HG02884 (cell line): ENCODE results near the gene TPRG1L.

Experiments used
- ATAC-seq: cut with Tn5 transposase; IDR thresholded peaks from one replicate; pipeline ENCODE4 v1.9.1; 2021; ENCODE audit warnings: mild to moderate bottlenecking, moderate library complexity; ENCODE audit not compliant: unreplicated experiment

TPRG1L gene

DNA sequence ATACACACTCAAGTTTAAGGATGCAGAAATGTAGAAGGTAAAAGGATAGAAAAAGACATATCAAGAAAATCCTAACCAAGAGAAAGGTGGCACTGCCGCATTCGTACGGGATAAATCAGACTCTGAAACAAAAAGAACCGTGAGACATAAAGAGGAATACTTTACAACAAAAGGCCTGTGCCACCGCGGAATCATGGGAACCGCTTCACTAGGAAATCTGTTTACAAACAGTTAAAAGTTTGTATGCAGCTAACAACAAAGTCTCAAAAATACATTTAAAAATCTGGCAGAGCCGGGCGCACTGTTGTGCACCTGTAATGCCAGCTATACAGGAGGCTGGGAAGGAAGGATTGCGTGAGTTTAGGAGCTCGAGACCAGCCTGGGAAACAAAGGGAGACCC, 17.0 kb downstream of the TPRG1L start:
- no peak for ATAC-seq

DNA sequence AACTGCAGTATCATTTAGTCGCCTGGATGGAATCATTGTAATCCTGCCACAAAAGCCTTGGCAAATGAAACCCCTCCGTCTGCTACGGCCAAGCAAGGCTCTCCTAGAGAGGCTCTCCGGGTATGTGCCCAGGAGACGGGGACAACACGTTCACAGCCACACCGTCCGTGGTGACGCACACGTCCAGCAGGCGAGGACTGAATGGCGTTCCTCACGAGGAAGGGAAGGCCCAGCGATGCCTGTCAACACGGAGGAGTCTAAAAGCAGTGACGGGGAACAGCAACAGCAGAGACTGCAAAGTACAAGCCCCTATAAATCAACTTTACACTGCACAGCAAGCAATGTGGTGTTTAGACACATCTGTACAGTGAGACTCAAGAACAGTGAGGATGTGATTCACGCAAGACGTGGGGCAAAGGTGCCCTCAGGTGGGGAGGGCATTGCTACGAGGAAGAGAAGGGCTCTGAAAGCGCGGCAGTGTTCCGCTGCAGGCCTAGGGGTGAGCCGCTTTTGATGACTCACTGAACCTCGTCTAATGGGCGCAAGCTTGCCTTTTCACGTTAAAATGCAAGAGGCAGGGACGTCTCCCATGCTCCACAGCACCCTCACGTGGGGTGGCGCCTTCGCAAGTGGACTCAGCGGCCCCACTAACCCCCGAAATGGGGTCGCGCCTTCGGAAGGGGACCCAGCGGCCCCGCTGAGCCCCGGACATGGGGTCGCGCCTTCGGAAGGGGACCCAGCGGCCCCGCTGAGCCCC, 18.3 kb downstream of the TPRG1L start:
- no peak for ATAC-seq

DNA sequence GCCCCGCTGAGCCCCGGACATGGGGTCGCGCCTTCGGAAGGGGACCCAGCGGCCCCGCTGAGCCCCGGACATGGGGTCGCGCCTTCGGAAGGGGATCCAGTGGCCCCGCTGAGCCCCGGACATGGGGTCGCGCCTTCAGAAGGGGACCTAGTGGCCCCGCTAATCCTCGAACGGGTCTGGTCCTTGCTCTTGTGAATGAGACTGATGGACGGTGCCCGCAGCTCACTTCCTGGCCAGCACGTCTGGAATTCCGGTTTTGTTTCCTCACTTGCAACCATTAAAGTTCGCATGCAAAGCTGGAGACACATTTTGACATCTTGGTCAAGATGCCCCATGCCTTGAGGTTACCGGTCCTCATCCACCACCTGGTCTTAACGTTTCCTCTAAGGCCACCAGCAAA, 19.5 kb downstream of the TPRG1L start:
- ATAC-seq = no peak

DNA sequence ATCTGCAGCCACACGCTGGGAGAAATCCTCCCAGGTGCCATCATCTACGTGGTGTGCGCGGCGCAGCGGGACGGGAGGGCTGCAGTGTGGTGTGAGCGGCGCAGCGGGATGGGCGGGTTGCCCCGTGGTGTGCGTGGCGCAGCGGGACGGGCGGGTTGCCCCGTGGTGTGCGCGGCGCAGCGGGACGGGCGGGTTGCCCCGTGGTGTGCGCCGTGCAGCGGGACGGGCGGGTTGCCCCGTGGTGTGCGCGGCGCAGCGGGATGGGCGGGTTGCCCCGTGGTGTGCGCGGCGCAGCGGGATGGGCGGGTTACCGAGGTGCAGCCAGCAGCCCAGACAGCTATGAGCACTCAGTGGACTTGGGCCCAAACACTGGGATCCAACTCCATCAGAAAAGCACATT, 20.4 kb downstream of the TPRG1L start:
- ATAC-seq = no peak

DNA sequence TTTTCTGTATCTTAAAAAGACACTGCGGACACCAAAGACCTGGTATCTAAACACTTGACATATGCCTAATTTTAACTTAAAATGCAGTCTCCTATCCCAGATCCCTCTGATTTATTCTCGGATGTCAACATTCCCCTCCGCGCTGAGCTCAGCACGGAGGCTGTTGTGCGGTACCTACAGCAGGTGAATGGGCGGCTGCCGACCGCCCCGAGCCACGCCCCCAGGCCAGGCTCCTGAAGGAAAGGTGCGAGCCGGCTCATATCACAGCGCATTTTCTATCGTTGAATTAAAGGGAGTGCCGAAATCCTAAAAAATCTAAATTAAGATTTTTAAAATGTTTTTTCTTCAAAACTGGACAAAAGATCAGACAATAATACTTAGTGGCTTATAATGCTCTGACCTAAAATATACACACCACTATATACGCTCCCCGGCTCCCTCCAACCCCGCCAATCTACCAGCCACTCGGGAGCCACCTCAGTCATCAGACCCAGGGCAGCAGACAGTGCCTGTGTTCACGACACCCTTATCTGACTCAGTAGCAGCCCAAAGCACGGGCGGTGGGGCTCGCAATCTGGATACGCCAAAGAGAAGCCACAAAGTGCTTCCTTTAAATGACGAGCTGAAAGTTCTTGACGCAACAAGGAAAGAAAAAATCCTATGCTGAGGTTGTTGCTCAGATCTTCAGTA, 21.0 kb downstream of the TPRG1L start:
- ATAC-seq = no peak

DNA sequence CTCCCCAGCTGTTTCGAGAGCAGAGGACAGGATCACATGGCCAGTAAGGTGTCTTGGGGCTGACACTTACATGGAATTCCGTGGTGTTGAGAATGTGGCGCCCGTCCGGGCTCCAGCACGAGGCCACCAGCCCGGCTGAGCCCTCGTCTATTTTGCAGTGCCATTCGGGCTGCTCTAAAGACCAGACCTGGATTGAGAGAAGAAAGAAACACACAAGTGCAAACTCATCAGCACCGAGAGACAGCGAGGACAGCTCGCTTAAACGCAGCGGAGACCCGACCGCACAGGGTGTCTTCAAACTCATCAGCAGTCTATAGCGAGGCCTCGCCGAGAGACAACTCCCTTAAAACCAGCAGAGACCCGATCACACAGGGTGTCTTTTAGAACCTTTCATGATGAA, 21.8 kb downstream of the TPRG1L start:
- ATAC-seq = no peak

DNA sequence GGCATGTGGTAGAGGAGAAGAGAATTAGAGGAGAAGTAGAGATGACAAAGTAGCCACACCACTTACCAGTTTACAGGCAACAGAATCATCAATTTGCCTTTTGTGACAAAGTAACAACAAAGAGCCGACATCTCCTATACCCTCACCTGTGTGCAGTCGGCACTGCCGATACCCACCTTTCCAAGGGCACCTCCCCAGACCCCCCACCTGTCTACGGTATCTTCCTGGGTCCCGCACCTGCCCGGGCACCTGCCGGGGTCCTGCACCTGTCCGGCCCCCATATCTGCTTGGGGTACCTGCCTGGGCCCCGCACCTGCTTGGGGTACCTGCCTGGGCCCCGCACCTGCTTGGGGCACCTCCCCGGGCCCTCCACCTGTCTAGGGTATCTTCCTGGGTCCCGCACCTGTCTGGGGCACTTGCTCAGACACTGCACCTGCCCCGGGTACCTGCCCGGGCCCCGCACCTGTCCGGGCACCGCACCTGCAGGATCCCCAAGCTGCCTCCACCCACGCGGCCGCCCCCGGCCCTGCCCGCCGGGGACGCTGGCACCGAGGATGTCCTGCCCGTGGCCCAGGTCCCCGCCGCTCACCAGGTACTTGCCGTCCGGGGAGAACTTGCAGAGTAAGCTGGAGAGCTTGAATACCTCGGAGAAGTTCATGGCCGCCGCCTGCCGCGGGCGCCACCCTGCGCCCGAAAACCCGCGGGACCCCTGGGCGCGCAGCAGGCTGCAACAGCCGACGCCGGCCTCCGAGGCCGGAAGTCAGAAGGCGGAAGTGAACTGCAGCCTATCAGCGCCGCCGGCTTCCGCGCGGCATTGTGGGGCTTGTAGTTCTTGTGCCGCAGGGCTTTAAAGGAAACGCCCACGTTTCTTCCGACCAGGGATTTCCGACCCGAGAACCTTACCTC, 24.8 kb downstream of the TPRG1L start, which contains the start of gene WRAP73:
TSS of gene WRAP73 (minus strand) at position 762 of the 906 bp plus-strand sequence. CDS start at position 658, 104 bp downstream.
- ATAC-seq = peak; percentile 73

DNA sequence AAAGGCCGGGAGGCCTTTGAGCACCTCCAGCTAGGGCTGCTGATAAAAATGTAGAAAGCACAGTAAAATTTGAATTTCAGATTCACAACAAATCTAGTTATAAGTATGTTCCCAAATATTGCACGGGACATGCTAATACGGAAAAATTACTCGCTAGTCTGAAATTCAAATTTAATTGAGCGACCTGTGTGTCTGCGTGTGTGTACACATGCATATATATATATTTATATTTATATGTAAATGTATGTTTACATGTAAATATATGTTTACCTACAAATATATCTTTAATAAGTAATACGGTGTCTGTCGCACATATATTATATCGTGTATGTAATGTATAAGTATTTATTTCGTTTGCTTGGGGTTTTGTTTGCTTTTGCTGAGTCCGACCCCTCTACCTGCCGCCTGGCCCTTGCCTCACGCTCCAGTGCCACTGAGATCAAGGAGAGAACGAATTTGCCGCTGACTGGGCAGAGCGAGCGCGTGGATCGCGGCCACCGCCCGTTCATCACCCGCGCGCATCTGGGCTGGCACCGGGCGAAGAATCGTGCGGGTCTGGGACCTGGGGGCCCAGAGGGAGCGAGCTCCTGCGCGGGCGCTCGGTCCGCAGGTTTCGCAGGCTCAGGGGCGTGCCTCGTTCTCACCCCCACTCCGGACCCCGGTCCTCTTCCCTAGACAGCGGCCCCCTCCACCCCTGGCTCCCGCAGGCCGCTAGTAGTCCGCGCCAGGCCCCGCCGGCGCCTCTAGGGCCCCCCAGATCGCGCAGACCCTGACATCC, 25.6 kb downstream of the TPRG1L start:
- no peak for ATAC-seq

DNA sequence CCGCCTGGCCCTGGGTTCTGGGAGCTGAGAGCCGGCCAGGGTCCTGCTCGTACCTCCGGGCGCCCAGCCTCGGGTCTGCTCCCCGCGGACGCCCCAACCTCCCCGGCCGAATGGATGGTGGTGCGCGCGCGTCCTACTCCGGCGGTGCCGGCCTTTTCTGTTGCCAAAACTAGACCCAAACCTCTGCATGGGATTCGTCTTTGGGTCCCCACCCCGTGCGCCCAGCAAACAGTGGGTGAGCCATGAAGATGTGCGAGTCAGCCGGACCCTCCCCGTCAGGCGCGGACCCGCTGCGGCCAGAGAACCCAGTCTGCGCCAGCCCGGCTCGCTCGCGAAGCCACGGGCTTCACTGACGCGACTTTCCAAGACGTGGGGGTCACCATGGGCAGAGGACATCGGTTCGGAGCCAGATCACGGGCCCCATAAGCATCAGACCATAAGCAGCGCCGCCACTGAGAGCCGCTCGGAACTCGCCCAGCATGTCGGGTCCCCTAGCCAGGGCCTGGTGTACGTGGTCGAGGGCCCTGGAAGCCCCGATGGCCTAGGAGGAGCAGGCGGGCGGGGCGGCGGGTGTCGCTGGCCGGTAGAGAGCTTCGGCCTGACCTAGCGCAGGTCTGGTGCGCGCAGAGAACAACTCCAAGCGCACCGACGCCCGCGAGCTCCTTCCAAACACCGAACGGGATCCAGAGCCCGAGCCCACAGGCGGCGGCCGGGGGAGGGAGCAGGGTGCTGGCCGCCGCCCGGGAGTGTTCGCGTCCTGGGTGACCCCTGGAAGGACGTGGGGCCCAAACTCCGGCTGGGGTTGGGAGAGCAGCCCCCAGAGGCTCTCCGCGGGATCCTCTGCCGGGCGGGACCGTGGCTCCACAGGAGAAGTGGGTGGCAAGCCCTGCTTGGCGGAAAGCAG, 26.5 kb downstream of the TPRG1L start:
- ATAC-seq = no peak

DNA sequence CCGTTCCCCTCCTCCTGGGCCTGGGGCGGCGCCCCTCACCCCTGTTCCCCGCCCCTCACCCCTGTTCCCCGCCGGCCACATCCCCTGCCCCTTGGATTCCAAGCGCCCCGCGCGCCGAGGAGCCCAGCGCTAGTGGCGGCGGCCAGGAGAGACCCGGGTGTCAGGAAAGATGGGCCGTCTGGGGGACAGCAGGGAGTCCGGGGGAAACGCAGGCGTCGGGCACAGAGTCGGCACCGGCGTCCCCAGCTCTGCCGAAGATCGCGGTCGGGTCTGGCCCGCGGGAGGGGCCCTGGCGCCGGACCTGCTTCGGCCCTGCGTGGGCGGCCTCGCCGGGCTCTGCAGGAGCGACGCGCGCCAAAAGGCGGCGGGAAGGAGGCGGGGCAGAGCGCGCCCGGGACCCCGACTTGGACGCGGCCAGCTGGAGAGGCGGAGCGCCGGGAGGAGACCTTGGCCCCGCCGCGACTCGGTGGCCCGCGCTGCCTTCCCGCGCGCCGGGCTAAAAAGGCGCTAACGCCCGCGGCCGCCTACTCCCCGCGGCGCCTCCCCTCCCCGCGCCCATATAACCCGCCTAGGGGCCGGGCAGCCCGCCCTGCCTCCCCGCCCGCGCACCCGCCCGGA, 27.2 kb downstream of the TPRG1L start, which contains the start of gene TP73:
TSS of gene TP73 (plus strand) at position 587 of the 618 bp plus-strand sequence. CDS start 29,850 bp downstream, outside the sequence.
- ATAC-seq = no peak

DNA sequence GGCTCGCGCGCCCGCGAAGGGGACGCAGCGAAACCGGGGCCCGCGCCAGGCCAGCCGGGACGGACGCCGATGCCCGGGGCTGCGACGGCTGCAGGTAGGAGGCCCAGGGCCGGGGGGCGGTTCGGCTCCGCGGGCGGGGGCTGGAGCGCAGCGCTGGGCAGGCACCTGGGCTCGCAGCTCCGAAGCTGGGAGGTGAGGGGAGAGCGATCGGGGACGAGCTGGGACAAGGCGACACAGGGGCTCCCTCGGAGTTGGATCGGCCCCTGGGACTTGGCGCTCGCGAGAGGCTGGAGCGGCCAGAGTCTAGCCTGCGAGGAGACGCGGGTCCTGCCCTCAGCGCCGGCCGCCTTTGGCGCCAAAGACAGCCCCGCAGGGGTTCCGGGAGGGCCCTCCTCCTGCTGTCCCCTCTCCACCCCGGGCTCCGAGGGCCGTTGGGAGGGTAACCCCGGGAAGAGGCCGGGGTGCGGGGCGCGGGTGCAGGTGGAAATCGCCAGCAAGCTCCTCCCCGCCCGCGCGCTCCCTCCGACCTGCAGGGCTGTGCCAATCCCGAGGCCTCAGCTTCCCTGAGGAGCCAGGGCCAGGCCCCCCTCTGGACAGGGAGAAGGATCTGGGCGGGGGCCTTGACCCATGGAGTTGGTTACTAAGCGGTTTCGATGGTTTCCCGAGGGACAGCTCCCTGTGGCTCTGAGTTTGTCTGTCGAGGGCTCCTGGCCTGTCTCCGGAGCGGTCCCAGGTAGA, 27.9 kb downstream of the TPRG1L start:
- ATAC-seq = no peak

DNA sequence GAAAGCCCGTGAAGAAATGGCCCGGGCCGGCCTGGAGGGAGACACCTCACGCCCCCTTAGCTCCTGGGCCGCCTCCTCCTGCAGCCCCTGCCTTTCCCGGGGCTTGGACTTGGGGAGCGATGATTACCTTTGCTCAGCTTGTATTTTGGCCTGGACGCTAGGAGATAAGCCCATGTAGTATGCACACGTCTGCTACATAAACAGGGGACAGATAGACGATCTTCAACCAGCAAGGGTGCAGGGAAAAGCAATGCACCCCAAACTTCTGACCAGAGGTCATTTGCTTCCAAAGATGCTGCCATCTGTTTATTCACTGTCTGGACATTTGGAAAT, 28.4 kb downstream of the TPRG1L start:
- no peak for ATAC-seq

DNA sequence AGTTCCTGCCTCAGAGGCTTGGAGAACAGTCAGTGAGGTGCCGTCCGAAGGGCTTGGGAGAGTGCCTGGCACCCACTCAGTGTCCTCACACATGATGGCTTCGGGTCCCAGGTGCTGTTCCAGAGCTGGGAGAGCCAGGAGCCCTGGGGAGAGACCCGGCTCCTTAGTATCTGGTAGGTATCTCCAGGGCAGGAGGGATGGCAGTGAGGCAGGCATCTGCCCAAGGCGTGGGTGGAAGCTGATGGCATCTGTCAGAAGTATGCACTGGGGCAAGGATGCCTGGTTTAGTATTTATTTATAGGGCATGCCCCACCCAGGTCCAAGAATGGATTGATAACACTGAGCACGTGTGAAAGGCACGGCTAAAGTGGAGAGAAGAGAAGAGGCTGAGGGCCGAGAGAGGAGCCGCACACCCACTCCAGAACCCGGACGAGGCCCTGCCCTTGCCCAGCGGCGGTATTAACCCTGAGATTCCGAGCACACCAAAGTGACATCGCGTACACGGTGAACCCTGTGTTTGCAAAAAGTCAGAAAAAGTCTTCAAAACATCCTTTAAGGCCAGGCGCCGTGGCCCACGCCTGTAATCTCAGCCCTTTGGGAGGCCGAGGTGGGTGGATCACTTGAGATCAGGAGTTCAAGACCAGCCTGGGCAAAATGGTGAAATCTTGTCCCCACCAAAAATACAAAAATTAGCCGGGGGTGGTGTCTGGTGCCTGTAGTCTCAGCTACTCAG, 29.9 kb downstream of the TPRG1L start:
- no peak for ATAC-seq

DNA sequence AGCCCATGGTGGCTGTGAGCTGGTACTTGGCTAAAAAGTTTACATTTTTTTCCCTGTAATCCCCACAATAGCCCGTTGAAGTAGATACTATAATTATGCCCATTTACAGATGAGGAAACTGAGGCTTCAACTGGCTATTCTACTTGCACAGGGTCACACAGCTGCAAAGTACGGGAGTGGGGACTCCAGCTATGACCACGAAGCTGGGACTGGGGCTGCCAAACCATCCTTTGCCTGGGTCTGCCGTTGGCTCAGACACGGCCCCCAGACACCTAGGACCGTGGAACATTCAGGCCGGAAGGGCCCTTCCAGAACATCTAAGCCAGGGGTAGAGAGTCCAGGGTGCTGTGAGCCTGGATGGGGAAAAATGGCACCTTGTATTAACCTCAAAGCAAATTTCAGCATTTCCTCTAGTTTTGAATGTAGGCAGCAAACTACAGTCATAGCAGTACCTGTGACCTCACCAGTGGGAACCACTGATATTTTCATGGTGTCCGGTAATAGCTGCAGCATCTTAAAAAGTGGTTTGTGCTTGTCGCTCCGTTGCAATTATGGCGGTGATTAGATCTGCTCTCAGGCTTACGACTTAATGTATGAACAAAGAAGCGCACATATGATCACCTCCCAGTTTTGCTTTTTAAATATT, 31.8 kb downstream of the TPRG1L start:
- peak; percentile 53 for ATAC-seq

DNA sequence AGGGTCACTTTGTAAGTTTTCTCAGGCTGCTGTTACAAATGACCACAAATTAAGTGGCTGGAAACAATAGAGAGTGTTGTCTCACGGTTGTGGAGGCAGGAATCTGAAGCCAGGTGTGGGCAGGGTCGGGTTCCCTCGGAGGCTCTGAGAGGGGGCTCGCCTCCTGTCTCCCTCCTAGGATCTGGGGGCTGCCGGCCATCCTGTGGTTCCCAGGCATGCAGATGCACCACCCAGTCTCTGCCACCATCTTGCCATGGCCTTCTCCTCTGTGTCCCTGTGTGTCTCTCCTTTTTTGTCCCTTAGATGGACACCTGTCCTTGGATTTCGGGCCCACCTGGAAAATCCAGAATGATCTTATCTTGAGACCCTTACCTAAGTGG, 32.3 kb downstream of the TPRG1L start:
- ATAC-seq = peak; percentile 10

DNA sequence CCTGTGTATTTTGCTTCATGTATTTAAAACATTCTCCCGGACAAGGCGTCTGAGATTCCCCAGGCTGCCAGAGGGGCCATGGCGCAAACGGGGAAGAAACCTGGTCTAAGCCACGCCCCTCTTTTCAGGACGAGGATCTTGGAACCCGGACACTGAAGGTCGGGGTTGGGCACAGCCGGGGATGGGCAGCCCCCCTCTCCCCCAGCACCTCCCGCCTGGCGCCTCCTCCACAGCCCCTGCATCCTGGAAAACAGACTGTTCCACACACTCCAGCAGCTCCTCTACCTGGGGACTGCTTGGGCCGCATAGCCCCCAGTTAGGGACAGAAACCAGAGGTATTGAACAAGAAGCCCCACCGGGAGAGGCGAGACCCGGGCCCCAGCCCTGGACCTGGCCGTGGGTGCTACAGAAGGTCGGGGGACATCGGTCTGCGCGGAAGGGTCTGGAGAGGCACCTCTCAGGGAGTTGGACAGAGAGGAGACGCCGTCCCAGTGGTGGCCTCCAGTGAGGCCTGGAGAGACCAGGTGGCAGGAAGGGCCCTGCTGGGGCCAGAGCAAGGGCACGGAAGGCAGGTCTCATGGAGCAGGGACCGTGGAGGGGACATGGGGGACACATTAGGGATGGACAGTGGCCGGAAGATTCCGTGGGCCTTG, 32.9 kb downstream of the TPRG1L start:
- no peak for ATAC-seq

DNA sequence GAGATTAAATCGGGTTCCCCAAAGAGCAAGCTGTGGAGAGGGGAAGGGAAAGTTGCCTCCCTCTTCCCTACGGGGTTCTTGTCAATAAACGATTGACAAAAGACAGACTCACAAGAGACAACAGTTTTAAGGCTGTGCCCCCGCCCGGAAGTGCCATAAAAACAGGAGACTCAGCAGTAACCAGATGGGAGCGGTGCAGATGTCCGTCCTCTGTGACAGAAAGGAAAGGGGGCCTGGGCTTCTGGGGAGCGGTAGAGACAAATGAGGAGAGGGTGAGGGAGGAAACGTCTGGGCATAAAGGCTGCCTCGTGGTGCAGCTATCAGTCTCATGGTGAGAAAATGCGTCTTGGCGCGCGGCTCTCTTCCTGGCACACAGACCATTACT, 33.4 kb downstream of the TPRG1L start:
- ATAC-seq = no peak
